ENCODE results near the gene DNMT3A. TPM values are rescaled to one million over a fixed set of nuclear protein-coding genes. Genes with fewer than 3 reads are reported as not detected.

DNMT3A gene
- total RNA-seq, 4 donors from 2014 or later = 5.9 to 14.1 (median 8.0) TPM

GRCh38 chr2:25290811-25291495, 50.8 kb downstream of the DNMT3A start:
- Histone ChIP-seq H3K27me3 (no peaks in the 10 kb centered on the region), H3K4me3 (no peak overlapping the region), H3K36me3 (no peaks in the 10 kb centered on the region), H3K27ac (peak overlapping the region; percentile 5 to 96 (median 40)), H3K4me1 (peaks cover 61 to 70% of the 10 kb centered on the region in 2 donors), H3K9me3 (no peaks in the 10 kb centered on the region)
- ATAC-seq = no peak
- intact Hi-C loops (cut with DNase I; ENCODE audit: low total_unique reads) = no loop called here
- in situ Hi-C loops (cut with MboI; ENCODE audit: low sequenced_read_pairs in 4 of 4) = no loop called here
- DNase-seq = peak in 1 of 2 donors; percentile 53
- TF ChIP-seq POLR2A (IDR thresholded peaks at IDR 0.05) (no peak), CTCF (IDR thresholded peaks at IDR 0.05 in 4 of 5, conservative IDR thresholded peaks at IDR 0.05 in 1 of 5) (no peak)

GRCh38 chr2:25286723-25287483, 54.8 kb downstream of the DNMT3A start:
- TF ChIP-seq POLR2A (IDR thresholded peaks at IDR 0.05) = no peak
- TF ChIP-seq CTCF (IDR thresholded peaks at IDR 0.05 in 4 of 5, conservative IDR thresholded peaks at IDR 0.05 in 1 of 5) = no peak
- intact Hi-C loops (cut with DNase I; ENCODE audit: low total_unique reads) (no loop called here), in situ Hi-C loops (cut with MboI; ENCODE audit: low sequenced_read_pairs in 4 of 4) (no loop called here)
- Histone ChIP-seq H3K36me3 (peaks cover 0 to 6% of the 10 kb centered on the region in 2 donors), H3K27me3 (no peaks in the 10 kb centered on the region), H3K9me3 (no peaks in the 10 kb centered on the region), H3K4me1 (peaks cover 34 to 47% of the 10 kb centered on the region in 2 donors), H3K4me3 (no peak overlapping the region), H3K27ac (peak overlapping the region in 1 of 4 donors; percentile 33)
- DNase-seq = no peak
- ATAC-seq = no peak

- in situ Hi-C loops (cut with MboI; ENCODE audit: low sequenced_read_pairs in 4 of 4) = no loop called here
- Histone ChIP-seq H3K36me3 (peaks cover 0 to 9% of the 10 kb centered on the region in 2 donors), H3K4me3 (no peak overlapping the region), H3K27me3 (no peaks in the 10 kb centered on the region), H3K9me3 (no peaks in the 10 kb centered on the region), H3K27ac (peak overlapping the region in 2 of 4 donors; percentile 14 to 33), H3K4me1 (peaks cover 30 to 38% of the 10 kb centered on the region in 2 donors)
- intact Hi-C loops (cut with DNase I; ENCODE audit: low total_unique reads) = no loop called here
- ATAC-seq (peak in 1 of 2 donors; percentile 28), DNase-seq (no peak)
- TF ChIP-seq CTCF (IDR thresholded peaks at IDR 0.05 in 4 of 5, conservative IDR thresholded peaks at IDR 0.05 in 1 of 5) = no peak
- no peak for TF ChIP-seq POLR2A (IDR thresholded peaks at IDR 0.05)
Observed at GRCh38 chr2:25286025-25286400, 55.7 kb downstream of the DNMT3A start.

GRCh38 chr2:25285265-25286024, 56.3 kb downstream of the DNMT3A start:
- Histone ChIP-seq H3K9me3 (no peaks in the 10 kb centered on the region), H3K27ac (peak overlapping the region in 2 of 4 donors; percentile 14 to 31), H3K27me3 (no peaks in the 10 kb centered on the region), H3K4me1 (peaks cover 25 to 33% of the 10 kb centered on the region in 2 donors), H3K36me3 (peaks cover 0 to 14% of the 10 kb centered on the region in 2 donors), H3K4me3 (no peak overlapping the region)
- intact Hi-C loops (cut with DNase I; ENCODE audit: low total_unique reads) (no loop called here), in situ Hi-C loops (cut with MboI; ENCODE audit: low sequenced_read_pairs in 4 of 4) (no loop called here)
- DNase-seq (no peak), ATAC-seq (no peak)
- TF ChIP-seq POLR2A (IDR thresholded peaks at IDR 0.05) = no peak
- no peak for TF ChIP-seq CTCF (IDR thresholded peaks at IDR 0.05 in 4 of 5, conservative IDR thresholded peaks at IDR 0.05 in 1 of 5)
